GM21723 (cell line): ENCODE results near the gene PAPPA.

Experiments
- ATAC-seq: cut with Tn5 transposase; IDR thresholded peaks from one replicate; pipeline ENCODE4 v1.9.1; 2021; ENCODE audit warnings: mild to moderate bottlenecking, moderate library complexity; ENCODE audit not compliant: unreplicated experiment

The PAPPA gene

DNA sequence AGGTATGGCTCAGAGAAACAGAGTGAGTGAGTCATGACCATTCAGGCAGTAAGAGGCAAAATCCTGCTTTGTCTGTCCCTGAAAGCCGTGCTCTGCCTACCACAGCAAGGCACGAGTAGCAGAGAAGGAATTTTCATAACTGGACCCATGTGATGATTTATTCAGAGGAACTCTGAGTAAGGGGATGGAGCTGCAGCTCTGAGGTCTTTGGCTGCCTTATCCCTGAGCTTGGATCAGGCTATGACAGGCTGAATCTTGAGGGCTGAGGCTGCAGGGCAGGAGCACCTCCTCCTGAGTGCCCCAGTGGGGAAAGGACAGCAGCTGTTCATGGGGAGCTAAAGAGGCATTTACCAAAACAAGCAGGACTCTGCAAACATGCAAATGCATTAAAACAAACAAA is 183.4 kb downstream of the PAPPA start:
- no peak for ATAC-seq

DNA sequence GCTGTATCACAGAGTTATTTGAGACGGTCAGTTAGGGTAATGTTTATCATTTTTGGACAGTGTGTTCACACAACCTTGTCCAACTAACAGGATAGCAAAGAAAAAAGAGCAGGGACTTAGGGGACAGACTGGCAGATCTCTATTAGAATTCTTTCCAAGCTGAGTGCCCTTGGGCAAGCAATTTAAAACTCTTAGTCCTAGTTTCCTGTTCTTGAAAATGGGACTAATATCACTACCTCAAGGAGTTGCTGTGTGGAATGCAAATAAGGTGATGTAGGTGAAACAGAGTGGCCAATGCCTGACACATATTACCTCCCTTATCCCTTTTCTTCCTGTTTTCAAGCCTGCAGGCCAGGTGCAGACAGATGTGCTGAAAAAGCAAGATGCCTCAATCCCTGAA is 186.7 kb downstream of the PAPPA start:
- no peak for ATAC-seq

DNA sequence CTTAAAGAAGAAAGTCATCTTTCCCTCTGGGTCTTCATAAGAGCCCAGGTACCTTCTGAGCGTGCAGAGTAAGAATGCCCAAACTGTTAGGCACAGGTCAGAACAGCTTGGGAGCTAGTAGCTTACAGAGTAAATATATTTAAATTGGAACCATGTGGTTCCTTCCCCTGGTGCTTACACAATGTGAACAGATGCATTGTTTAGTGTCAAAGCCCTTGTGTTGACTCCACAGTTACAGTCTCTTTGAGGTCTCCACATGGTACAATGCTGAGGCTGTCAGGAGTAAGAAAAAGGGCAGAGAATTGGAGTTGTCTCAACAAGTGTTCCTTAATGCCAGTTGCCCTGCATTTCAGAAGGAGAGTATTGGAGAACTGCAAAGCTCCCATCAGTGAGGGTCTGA is 188.5 kb downstream of the PAPPA start:
- no peak for ATAC-seq

DNA sequence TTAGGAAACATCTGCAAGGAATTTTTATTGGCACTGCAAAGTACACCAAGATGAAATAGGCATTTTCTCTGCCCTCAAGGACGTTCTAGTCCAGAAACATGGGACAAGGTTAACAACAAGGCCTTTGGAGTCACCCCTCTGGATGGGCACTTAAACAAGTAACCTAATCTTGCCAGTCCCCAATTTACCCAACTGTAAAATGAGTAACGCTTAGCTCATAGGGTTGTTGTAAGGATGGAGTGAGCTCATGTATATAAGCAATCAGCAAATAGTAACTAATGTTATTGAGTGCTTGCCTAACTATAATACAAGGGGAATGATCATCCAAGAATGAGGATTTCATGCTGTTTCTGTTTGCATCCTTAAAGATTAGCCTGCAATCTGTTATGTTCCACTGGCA is 189.3 kb downstream of the PAPPA start:
- ATAC-seq = no peak

DNA sequence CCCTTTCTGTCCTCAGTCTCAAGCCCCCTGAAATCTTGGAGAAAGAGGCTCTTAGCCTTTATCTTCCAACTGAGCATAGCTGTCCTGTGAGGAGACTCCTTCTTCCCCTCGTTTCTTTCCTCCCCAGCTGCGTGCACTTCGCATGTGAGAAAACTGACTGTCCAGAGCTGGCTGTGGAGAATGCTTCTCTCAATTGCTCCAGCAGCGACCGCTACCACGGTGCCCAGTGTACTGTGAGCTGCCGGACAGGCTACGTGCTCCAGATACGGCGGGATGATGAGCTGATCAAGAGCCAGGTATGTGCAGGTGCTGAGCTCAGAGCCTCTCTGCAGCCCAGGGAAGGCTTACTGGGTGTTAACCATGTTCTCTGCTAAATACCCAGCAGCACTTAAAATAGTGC is 190.8 kb downstream of the PAPPA start:
- no peak for ATAC-seq

DNA sequence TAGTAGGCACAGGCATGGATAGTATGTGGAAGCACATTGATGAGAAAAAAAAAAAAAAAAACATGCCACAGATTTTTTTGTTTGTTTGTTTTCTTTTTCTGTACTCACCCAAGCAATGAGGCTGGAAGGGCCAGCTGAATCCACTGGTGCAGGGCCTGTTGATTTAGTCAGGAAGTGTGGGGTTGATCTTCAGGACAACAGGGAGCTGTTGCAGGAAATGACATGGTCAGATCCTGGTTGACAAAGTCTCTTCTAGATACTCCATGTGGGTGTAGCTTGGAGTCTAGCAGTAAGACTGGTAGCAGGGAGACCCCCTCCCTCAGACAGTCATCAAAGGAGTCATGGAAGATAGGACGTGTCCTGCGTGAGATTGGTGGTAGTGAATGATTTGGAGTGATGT is 191.8 kb downstream of the PAPPA start:
- no peak for ATAC-seq

DNA sequence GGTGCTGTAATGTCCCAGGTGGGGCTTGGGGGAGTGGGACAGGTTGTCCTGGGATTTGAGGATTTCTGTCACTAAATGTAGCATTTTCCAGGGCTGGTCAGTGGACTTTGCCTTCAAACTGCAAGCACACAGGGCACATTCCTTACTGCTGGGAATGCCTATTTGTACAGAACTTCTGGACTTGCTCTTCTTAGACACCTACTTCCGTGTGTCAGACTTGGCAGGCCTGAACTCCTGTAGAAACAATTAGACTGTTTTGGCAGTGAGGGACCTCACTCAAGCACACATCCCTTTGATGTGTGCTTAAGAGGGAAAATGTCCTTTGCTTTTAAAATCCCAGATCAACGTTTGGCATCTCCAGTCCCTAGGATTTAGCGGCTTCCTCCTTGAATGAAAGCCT is 192.2 kb downstream of the PAPPA start:
- ATAC-seq = no peak

DNA sequence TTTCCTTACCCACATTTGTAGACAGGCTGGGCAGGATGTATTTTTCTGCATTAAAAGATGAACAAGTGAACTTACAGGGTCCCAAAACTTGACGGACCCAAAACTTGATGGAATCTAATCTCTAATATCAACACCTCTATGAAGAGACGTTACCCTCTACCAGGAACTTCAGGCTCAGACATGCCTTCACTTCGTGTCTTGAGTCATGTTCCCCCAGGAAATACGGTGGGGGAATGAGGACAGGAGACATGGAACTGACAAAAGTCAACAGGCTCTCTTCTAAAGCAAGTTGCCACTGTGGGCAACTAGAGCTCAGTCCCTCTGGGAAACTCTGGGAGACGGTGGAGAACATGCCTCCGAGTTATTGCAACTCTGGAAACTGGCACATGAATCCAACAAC is 196.1 kb downstream of the PAPPA start:
- no peak for ATAC-seq

DNA sequence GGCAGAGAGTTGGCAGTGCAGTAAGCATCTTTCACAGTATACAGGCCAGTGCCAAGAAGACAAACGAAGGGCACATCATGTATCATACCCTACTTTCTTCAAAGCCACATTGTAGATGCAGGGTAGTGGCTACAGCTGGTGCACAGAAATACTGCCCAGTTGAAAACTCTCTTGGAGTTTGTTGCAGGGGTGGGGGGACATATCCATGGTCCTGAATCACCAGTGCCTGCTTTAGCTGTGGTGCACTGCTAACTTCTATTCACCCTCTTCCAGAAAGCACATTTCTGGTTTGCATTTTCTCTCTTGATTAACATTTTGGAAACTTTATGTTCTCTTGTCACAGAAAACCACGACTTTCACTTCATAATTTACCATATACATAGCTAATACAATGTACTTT is 196.6 kb downstream of the PAPPA start:
- ATAC-seq = no peak

DNA sequence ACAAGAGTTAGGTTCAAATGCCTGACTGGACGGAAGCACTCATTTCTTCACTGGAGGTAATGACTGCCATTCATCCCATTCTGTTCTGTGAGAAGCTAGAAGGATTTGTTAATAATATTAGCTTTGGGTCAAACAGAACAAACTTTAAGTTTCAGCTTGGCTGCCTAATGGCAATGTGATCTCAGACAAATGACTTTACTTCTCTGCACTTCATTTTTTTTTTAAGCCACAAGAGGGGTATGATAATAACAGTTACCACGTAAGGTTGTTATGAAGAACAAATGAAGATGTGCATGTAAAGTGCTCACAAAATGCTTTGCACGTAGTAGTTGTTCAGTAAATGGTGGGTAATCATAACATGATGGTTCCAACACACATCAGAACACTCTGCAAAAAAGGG is 199.4 kb downstream of the PAPPA start:
- no peak for ATAC-seq

DNA sequence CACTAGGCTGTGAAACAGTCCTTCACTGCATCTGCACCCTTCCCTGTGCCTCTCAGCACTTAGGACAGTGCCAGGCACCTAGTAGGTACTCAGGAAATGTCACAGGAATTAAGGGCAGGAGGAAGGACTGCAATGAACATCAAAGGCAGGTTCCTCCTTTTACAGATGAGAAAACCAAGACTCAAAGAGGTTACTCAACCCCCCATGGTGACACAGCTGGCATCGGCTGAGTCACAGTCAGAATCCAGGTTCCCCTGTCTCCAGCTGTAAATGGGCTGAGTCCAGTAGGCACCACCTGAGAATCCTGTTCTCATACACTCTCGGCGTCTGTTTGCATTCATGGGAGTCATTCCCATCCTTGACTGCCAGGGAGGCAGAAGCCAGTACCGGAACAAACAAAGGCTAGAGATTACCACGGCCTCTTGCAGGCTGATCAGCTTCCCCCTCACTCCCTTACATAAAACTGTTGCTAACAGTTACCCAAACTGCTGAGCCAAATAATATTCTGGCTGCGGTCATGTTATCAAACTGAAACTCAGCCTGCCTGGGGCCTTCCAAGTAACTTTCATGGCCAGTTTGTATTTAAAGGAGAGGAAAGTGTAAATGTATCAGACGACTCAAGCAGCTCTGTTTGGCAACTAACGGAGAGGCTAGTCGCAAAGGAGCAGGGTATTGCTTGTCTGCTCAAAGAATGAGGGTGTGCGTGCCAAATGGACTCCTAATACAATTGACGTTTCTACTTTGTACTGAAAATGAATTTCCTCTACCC is 201.7 kb downstream of the PAPPA start:
- no peak for ATAC-seq

DNA sequence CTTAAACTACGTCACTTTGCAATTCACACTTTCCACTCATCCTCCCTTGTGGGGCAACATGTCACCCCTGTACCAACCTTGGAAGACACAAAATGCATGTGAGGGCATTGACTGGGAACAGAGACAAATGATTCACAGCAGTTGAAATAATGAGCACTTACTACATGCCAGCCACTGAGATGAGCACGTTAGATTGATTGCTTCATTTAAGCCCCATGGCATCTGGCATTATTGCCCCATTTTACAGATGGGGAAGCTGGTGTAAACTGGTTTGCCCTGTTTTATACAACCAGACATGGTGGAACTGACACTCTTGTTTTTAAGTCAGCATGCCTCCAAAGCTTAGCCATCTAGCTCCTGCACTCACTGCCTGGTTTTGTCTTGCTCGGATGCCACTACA is 204.7 kb downstream of the PAPPA start:
- ATAC-seq = no peak

DNA sequence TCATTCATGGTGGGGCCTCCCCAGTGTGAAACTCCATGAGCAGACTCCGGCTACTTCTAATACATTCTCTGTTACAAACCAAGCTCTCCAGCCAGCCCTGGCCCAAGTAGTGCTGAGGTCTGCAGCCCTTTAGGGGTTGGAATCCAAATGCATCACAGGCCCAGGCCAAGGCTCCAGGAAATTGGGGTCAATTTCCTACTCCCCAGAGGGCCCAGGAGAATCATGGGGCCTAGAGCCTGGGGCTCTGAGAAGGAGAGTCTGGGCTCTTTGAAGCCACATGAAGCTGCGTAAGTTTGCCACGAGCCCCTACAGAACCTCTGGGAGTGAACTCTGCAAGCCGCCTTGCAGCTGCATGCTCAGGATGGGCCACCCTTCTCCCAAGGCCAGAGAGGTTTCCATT is 206.4 kb downstream of the PAPPA start:
- ATAC-seq = no peak

DNA sequence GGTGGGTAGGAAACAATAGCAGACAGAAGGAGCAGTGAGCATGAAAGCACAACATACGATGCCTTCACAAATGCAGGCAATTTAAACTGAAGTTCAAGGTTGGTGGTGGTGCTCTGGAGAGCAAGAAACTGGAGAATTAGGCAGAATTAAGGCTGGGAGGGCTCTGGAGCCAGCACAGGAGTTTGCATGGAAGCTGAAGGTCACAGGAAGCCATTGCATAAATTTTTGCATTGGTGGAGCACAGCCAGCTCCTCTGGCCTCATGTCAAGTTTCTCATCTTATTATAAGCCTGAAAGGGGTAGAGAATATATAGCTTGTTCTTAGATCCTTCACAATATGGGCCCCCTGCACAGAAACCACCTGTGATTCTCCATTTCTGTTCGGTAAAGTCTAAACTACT is 207.4 kb downstream of the PAPPA start:
- no peak for ATAC-seq

DNA sequence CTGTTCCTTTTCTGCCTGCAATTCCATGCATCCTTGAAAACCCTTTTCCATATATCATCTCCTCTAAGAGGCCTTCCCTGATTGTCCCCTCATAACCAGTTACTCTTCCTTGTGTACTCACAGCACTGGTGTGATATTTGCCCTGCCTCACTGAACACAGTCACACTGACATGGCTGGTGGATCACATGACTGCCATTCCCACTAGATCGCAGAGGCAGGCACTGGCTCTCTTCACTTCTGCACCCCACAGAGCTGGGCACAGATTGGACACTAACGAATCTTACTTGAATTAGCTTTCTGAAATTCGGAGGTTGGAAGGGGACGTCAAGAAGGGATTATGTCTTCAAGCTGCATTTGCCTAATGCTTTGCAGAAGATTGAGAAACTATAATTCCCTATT is 208.0 kb downstream of the PAPPA start:
- ATAC-seq = no peak

DNA sequence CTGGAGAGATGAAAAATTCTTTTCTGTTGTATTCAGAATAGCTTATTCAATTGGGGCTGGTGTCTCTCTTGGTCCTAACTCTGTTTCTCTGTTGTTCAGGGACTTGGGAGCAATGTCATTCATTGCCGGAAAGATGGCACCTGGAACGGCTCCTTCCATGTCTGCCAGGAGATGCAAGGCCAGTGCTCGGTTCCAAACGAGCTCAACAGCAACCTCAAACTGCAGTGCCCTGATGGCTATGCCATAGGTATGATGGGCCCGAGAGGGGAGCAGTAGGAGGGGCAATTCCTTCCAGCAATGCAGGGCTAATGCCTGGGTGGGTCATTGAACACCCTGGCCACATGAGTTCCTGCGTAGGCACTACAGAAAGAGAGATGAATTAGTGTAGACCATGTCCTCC is 208.9 kb downstream of the PAPPA start:
- ATAC-seq = no peak

DNA sequence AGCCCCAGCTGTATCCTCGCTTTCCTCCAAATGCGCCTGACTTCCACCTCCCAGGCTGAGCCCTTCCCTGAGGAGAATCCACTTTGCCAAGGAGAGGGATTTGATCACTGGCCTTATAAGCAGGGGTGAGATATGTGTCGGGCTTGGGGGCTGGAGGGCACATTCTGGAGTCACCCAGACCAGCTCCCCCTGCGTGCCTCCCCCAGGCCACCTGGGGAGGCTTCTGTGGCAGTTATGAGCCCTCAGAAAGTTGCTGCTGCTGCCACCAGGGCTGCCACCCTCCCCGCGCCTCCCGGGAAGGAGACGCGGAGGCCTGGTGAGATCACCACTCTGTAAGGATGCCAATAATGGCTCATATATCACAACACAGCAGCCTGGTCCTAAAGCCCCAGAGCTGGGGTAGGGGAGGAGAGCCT is 211.5 kb downstream of the PAPPA start:
- ATAC-seq = no peak

DNA sequence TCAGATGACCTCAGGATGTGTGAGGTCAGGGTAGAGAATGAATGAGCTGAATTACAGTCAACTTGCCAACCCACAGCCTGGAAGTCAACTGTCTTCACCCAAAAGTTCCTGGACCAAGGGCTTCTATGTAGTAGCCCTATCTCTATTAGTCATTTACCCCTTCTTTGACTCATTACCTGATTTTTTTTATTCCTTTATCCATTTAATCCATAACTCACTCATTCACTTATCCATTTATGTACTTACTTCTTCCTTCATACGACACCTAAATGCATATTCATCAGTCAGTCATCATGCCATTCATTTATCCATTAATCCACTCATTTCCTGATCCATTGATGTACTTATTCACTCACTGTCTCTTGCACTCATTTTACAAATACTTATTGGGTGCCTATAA is 212.7 kb downstream of the PAPPA start:
- ATAC-seq = no peak

DNA sequence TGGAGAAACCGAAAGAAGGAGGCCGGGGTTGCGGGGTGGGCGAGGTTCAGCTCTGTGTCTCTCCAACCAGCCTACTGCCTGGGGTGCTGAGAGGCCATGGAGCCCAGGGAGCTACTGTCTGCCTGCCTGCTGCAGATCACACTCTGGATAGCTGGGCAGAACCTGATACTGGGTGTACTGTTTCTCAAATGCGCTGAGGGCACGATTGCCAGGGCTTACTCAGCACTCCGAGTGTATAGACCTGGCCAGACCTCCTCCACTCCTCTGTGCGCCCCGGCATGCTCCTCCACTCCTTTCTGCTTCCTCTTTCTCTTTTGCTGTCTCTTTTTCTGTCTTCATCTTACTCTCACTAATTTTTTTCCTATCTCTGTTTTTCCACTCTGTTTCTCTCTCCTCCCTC is 215.1 kb downstream of the PAPPA start:
- no peak for ATAC-seq

DNA sequence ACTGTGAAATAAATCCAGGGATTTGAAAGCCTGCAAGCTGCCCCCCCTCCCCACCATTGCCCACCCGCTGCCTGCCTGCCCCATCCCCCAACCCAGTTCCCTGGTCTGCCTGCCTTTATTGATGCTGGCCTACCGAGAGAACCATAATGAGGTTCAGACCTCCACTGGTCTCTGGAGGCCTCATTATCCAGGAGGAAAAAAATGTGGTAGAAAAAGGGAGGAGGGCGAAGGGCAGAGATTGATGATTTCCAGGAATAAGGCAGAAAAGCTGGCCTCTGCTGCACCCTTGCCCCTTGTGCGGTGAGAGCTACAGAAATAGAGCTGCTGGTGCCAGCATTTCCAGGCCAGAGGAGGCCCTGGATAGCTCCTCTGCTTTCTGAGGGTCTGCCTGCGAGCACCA is 216.1 kb downstream of the PAPPA start:
- ATAC-seq = no peak

DNA sequence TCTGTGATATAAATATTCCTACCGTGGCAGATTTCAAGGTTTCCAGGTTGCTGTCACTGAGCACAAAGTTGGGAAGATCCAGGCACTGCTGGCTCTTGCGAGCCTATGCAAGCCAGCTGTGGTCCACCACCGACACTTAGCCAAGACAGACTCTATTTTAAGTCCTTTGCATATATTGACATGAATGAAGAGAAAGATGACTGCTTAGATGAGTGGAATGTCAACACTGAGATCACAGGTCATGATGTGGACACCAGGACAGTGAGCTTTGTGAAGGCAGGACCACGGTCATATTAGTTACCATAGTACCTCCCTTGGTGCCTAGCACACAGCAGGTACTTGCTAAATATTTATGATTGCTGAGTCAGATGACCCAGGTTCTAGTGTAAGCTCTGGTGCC is 217.0 kb downstream of the PAPPA start:
- no peak for ATAC-seq

DNA sequence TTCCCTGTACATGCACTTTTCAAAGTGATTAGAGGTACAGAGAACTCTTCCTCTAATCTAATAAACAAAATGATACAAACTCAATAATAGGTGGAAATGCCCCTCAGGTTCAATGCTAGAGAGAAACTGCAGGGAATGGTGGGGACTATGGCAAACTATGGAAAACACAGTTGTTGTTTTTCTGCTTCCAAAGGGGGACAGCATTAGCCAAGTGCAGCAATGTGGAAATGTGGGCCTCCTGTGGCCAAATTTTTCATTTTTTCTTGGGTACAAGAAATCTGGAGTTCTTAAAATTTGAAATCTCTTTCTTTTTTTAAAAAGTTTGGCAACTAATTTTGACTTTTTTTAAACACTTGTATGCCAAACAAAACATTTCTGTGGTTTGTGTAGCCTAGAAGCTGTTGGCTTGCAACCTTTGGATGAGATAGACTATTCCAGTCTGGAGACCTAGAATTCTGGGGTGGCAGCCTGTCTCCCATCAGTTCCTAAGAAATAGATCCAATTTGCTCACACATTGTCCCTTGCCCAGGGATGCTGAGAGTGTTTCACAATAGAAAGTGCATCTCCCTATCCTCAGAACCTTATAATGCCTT is 218.6 kb downstream of the PAPPA start:
- no peak for ATAC-seq

DNA sequence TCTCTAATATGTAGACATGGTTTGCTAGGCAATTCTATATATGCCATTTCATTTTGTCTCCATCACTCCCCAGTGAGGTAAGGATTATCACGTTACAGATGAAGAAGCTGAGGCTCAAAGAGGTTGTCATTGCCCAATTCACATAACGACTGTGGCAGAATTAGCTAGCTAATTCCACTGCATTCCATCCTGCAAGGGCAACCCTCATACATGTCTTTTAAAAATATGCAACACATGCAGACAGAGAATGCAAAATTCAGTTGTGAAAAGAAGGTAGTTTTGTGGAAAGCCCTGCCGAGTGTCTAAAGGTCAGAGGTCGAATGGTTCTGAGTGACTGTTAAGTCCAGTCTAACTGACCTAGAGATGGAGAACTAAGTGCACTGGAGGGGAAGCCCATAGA is 219.2 kb downstream of the PAPPA start:
- ATAC-seq = no peak
